Left ventricle myocardium inferior (tissue), 1 donor: Measurements from ENCODE around the gene NPAS2. TPM values are rescaled to one million over a fixed set of nuclear protein-coding genes. Genes with fewer than 3 reads are reported as not detected.
A peak's percentile ranks its signal among the peaks of the same experiment; 100 is the strongest.

ENCODE experiments used
- DNase-seq: peaks from one replicate; pipeline ENCODE4 v3.0.0-alpha.2; 2020
- H3K27ac ChIP-seq: fragments of 200-600 bp; replicated peaks from 2 replicates; pipeline ENCODE4 v1.8.0; 2021
- H3K27me3 ChIP-seq: fragments of 200-600 bp; 2 replicates; pipeline ENCODE4 v1.8.0; 2021; ENCODE audit warnings: low read depth
- H3K36me3 ChIP-seq: fragments of 200-600 bp; 2 replicates; pipeline ENCODE4 v1.8.0; 2021
- H3K4me1 ChIP-seq: fragments of 200-600 bp; 2 replicates; pipeline ENCODE4 v1.8.0; 2021
- H3K4me3 ChIP-seq: fragments of 200-600 bp; 2 replicates; pipeline ENCODE4 v1.8.0; 2021; ENCODE audit warnings: mild to moderate bottlenecking, moderate library complexity
- H3K9me3 ChIP-seq: fragments of 200-600 bp; replicated peaks from 2 replicates; pipeline ENCODE4 v1.8.0; 2021
- intact Hi-C: fragments of 100-400 bp; cut with micrococcal nuclease; formaldehyde crosslinking; loops from one replicate; pipeline ENCODE4 v1.11.0; 2022
- total RNA-seq: library from RNA; stranded (reverse); fragmentation: NEBNext Ultra II Directional; extraction: Animal tissue kit (Norgen Biotek cat#: 25700); gene quantifications from one replicate; pipeline ENCODE4 v1.2.1, GENCODE V29; 2021
- TF ChIP-seq, protein P1 (sequence below): fragments of 200-600 bp; IDR thresholded peaks from 2 replicates; pipeline ENCODE4 v1.8.0; 2021; ENCODE audit warnings: antibody characterized with exemption, mild to moderate bottlenecking, borderline replicate concordance
- donor health status: DM: no; HTN: yes; CAD: no; lungs with severe emphysema.

The NPAS2 gene
- total RNA-seq, 1 donor from 2014 or later: 51.0 TPM

DNA sequence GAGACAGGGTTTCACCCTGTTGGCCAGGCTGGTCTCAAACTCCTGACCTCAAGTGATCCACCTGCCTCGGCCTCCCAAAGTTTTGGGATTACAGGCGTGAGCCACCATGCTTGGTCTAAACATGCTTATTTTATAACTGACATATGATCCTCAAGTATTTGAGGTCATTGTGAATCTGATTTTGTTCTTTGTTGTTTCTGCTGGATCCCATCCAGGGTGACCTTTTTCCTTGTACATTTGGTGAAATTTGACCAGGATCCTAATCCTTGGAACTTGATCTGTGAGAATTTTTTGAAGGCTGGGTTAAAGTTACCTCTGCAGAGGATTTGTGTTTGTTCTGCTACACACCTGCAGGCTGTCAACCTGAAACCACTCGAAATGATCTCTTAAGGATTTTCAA, 49.2 kb downstream of the NPAS2 start:
- DNase-seq: no peak
- intact Hi-C loops: no loop called here
- TF ChIP-seq, protein P1, sequence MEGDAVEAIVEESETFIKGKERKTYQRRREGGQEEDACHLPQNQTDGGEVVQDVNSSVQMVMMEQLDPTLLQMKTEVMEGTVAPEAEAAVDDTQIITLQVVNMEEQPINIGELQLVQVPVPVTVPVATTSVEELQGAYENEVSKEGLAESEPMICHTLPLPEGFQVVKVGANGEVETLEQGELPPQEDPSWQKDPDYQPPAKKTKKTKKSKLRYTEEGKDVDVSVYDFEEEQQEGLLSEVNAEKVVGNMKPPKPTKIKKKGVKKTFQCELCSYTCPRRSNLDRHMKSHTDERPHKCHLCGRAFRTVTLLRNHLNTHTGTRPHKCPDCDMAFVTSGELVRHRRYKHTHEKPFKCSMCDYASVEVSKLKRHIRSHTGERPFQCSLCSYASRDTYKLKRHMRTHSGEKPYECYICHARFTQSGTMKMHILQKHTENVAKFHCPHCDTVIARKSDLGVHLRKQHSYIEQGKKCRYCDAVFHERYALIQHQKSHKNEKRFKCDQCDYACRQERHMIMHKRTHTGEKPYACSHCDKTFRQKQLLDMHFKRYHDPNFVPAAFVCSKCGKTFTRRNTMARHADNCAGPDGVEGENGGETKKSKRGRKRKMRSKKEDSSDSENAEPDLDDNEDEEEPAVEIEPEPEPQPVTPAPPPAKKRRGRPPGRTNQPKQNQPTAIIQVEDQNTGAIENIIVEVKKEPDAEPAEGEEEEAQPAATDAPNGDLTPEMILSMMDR: no peak
- peaks cover 28% of the 10 kb centered on the region for H3K9me3 ChIP-seq
- H3K36me3 ChIP-seq: no peaks in the 10 kb centered on the region
- no peak overlapping the region for H3K4me3 ChIP-seq
- peaks cover 16% of the 10 kb centered on the region for H3K4me1 ChIP-seq
- no peaks in the 10 kb centered on the region for H3K27me3 ChIP-seq
- H3K27ac ChIP-seq: no peak overlapping the region

DNA sequence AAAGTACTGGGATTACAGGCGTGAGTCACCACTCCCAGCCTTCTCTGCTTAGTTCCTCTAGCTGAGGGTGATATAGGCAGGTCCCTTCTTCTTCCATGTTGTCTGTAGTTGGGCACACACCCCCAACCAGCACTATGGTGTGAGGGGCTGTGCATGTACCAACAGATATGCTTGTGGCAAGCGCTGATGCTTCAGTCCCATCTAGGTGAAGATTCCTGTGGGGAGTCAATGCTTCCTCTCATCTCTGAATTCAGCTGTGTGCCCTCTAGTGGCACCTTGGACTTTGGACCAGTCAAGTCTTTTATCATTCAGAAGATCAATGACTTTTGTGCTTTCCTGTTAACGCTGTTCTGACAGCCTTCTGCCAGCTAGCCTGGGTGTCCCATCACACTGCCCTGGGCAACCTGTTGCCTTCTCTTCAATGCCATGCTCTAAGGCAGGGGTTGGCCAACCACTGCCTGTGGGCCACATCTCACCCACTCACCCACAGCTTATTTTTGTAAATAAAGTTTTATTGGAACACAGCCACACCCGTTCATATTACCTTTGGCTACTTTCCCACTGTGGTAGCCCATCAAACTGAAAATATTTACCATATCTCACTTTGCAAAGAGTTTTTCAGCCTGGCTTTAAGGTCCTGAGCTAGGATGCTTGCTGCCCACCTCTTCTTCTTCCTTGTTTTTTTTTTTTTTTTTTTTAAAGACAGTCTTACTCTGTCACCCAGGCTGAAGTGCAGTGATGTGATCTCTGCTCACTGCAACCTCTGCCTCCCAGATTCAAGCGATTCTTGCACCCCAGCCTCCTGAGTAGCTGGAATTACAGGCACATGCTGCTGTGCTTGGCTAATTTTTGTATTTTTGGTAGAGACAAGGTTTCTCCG, 51.0 kb downstream of the NPAS2 start:
- TF ChIP-seq, protein P1: peak; percentile 32
- intact Hi-C loops: no loop called here

DNA sequence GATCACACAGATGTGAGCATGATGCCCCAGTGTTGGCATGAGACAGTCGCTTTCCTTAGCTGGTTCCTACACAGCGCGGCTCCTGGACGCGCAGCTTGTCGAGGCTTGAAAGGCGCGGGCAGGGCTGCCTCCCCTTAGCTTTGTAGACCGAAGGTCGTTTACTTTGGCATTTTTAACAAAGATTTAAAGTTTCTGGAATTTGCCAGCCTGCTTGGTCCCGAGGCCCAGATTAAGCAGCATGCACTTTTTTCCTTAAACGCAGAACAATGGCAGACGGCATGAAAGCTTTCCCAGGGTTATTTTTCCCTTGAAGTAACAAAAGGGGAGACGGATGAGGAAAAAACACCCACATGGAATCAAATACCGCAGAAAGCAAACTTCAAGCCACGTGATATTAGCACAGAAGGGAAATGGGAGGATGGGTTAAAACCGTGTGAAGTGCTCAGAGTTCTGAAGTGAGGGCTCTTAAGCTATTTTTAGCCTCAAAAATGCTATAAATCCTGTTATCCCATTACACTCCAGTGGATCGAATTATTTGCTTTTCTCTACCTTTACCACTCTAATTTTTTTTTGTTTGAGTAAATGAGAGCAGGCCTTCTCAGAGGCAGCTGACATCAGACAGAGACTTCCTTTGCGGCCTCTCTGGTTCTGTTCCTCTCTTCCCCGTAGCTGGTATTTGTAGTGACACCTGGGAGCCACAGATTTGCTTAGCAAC, 55.7 kb downstream of the NPAS2 start:
- H3K4me3 ChIP-seq: no peak overlapping the region
- TF ChIP-seq, protein P1: no peak
- H3K36me3 ChIP-seq: no peaks in the 10 kb centered on the region
- H3K27ac ChIP-seq: no peak overlapping the region
- intact Hi-C loops: no loop called here
- no peaks in the 10 kb centered on the region for H3K9me3 ChIP-seq
- peaks cover 43% of the 10 kb centered on the region for H3K4me1 ChIP-seq
- DNase-seq: no peak
- H3K27me3 ChIP-seq: no peaks in the 10 kb centered on the region

More for the DNA sequence above, 51.0 kb downstream of the NPAS2 start:
- Histone ChIP-seq H3K4me3 (no peak overlapping the region), H3K36me3 (no peaks in the 10 kb centered on the region), H3K27me3 (no peaks in the 10 kb centered on the region), H3K4me1 (peaks cover 10% of the 10 kb centered on the region), H3K27ac (no peak overlapping the region), H3K9me3 (peaks cover 28% of the 10 kb centered on the region)
- no peak for DNase-seq

DNA sequence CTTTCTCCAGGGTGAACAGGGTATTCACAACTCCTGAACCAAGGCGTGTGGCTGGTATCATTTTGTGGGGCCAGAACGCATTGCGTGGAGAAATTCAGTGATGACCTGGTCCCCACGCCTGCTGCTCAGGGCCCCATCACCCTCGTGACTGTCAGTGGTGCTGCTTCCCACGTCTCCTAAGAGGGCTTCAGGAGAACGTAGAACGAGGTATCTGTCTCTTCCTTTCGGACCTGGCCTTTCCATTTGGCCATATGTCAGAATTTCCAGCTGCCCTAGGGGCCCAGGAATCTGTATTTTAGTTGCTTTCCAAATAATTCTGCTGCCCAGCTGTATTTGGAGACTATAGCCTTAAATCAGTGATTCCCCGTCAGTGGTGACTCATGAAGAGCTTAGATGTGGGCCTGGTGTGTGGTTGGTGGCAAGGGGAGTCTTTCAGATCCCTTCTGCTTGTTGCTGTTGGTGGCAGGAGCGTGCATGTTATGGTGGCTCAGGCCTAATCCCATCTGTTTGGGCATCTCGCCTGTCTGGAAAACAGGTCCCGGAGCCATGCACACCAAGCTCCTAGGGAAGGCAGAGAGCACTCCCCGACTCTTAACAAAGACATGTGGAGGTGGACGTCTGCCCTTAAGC, 56.4 kb downstream of the NPAS2 start:
- TF ChIP-seq, protein P1: no peak
- no peaks in the 10 kb centered on the region for H3K27me3 ChIP-seq
- no peaks in the 10 kb centered on the region for H3K9me3 ChIP-seq
- H3K4me1 ChIP-seq: peaks cover 43% of the 10 kb centered on the region
- no peak overlapping the region for H3K27ac ChIP-seq
- H3K36me3 ChIP-seq: no peaks in the 10 kb centered on the region
- H3K4me3 ChIP-seq: no peak overlapping the region
- no peak for DNase-seq
- intact Hi-C loops: no loop called here

DNA sequence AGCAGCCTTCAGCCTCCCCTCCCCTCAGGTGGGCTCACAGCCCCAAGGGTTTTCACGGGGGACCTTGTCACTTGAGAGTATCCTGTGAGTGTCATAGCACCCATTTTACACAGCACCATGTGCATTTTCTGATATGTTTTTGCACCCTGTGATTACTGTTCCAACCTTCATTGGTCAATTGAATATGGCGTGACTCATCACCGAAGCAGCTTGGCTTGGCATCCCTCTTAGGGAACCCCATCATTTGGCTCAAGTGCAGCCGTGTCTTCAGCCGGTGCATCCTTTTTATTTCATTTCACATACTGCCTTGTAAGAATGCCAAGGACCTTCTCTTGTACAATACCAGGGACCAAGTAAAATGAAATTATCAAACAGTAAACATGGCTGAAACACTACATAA, 57.6 kb downstream of the NPAS2 start:
- DNase-seq: no peak
- no peak overlapping the region for H3K4me3 ChIP-seq
- H3K27ac ChIP-seq: peak overlapping the region; percentile 78
- no peaks in the 10 kb centered on the region for H3K27me3 ChIP-seq
- H3K9me3 ChIP-seq: no peaks in the 10 kb centered on the region
- H3K36me3 ChIP-seq: no peaks in the 10 kb centered on the region
- TF ChIP-seq, protein P1: no peak
- H3K4me1 ChIP-seq: peaks cover 48% of the 10 kb centered on the region
- intact Hi-C loops: no loop called here
